C1 segment of cervical spinal cord (tissue), 14 donors: ENCODE data around the gene FANCB.

ENCODE experiments used
- DNase-seq, 14 donors: peaks; one replicate each; lab custom pipeline; 2025; lab: John Stamatoyannopoulos, UW

The FANCB gene

DNA sequence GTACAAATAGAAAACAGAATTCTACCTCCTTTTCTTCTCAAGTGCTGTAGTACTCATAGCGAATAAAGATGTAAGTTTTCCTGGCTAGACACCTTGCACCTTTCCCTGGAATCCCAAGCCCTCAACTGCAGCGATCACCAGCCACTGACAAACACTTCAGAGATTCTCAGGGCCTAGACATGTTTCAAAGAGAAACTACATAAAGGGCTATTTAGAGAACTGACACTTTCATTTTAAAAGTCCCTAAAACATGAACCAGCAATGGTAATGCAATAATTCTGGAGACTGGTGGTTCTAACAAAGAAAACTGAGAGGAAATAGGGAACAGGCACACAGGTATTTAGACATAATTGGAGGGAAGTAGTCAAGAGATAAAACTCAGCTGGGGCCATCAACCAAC is 35.7 kb downstream of the FANCB start:
- no peak for DNase-seq

DNA sequence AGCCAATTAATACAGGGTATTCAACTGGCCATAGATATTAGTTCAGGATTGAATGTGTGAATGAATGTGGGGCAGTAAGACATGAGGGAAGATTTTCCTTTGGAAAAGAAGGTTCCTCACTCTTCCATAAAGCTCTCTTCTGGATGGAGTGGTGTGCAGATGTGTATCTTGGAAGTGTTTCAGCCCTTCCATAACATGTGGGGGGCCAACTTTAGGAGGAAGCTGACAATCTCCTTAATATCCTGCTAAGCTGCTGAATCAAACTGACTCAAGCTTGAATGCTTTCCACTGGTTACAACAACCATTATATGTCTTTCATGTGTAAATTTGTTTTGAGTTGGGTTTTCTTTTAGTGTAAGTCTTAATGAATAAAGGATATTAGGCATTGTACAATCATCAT is 40.3 kb downstream of the FANCB start:
- no peak for DNase-seq

DNA sequence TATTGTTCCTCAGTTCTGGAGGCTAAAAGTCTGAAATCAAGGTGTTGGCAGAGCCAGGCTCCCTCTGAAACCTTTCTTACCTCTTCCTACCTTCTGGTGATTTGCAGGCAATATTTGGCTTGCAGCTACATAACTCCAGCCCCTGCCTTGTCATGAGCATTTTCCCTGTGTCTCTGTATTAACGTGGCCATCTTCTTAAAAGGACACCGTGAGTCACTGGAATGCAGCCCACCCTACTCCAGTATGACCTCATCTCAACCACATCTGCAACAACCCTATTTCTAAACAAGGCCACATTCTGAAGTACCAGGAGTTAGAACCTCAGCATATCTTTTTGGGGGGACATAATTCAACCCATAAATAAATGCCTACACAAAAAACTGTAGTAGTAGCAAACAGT is 40.7 kb downstream of the FANCB start:
- DNase-seq, result no peak

DNA sequence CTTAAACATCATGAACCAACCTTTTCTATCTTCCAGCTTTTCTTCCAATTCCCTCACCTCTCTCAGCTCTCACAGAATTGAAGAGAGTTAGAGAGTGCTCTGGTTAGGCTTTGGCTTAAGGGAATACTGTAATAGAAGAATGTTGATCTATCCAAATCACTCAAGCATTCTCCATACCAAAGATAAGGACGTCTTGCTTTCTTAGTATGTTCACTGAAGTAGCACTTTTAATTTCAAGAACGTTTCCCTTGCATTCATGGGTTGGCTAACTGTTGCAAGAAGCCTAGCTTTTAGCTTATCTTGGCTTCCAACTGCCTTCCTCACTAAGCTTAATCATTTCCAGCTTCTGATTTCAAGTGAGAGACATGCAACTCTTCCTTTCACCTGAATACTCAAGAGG is 43.2 kb downstream of the FANCB start:
- DNase-seq, result no peak

DNA sequence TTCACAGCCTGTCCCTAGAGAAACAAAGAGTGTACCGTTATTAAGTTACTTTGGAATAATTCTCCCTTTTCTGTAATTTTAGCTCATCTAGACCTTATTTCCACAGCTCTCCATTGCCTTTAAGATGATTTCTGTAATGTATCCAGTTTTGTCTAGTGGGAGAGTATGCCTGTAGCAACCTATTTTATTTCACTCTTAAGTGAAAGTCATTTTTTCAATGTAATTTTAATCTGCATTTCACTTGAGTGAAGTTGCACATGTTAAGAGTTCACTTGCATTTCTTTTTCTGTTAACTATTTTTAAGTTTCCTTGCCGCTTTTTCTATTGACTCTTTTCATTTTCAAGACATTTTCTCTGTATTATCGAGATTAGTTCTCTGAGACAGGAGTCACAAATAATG is 46.5 kb downstream of the FANCB start:
- DNase-seq, result no peak

DNA sequence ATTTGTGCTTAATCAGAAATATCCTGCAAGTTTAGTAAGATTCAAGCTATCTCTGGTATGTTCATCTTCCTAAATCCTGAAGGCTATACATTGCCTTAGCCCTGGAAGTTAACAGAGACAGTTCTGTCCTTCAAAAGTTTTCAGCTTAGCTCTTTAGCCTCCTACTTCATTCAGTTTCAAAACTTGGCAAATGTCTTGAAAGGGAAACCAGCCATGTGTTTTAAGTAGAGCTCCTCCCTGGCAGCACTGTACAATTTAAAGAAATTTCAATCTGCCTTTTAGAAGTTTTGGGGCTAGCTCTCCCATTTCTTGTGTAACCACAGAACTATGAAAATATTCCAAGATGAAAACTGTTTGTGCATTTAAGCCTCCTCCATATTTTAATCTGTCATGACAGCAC is 47.0 kb downstream of the FANCB start:
- no peak for DNase-seq

DNA sequence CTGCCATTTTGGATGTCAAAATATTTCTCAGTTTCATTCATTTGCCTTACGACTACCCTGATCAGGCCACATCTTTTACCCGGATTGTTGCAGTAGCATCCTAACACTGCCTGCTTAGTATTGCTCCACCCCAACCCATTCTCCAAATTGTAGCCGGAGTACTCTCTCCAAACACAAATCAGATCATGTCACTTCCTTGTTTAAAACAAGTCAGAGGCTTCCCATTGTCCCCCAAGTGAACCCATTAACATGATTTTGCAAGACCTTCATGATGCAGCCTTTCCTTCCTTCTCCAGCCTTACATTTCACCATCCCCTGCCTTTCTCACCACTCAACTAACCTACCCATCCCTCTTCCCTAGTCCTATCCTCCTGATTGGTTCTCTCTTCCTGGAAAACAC is 53.1 kb downstream of the FANCB start:
- no peak for DNase-seq

DNA sequence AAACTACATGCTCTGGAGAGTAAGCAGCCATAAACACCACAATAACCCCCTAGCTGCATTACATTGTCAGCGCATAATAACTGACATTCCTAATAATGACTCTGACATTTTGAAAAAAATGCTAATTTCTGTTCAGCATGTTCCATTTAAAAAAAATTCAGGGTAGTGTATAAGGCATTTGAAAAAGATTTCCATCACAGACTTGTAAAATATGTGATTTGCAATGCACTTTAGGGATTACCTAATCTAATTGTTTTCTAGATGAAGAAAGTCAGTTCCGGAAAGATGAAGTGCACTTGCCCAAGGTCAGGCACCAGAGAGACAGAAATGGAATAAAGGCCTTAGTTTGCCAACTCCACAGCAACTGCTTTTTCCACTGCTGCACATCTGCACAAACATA is 55.3 kb downstream of the FANCB start:
- DNase-seq, result no peak

GRCh38 chrX:14802943-14803710 is 69.7 kb downstream of the FANCB start:
- no peak for DNase-seq

GRCh38 chrX:14801136-14801535 is 71.7 kb downstream of the FANCB start:
- DNase-seq, result no peak

- DNase-seq, result no peak
Observed at GRCh38 chrX:14798805-14799397, 74.0 kb downstream of the FANCB start.
